ENCODE data around the gene WNT8A. TPM values are rescaled to one million over a fixed set of nuclear protein-coding genes. Genes with fewer than 3 reads are reported as not detected.

The WNT8A gene
- total RNA-seq, 1 donor from 2014 or later, result not detected

DNA sequence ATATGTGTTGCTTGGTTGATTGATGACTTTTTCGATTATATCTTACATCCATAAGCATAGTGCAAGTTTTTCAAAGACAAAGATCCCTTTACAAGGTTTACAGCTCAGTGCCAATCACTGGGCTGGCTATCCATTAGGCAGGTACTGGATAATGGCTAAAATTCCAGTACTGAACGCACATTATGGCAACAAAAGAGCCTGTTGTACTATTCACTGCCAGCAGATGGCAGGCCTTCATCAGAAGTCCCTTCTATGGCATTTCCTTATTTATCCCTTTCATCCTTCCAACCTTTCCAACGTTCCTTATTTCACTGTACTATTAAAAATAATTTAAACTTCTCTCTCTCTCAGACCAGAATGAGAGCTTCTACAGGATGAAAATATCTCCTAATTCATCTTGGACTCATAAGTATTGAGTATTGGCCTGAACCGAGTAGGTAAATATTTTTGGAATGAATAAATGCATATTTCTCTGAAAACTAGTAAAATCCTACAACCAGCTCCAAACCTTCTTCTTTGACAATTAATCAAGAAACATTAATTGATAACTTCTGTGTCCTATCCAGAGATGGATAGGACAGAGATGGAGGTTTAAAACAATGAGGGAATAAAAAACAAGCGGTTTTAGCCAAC lies 6.7 kb upstream of the WNT8A start:
- intact Hi-C loops (cut with DNase I), result no loop called here
- DNase-seq (ENCODE audit: low spot score), result no peak

GRCh38 chr5:138078006-138078643 lies 5.7 kb upstream of the WNT8A start:
- intact Hi-C loops (cut with DNase I), result loop anchor here (2.0 kb wide), 1 partner anchor 55 kb away; no protein-coding TSS in a partner anchor
- DNase-seq (ENCODE audit: low spot score), result no peak

DNA sequence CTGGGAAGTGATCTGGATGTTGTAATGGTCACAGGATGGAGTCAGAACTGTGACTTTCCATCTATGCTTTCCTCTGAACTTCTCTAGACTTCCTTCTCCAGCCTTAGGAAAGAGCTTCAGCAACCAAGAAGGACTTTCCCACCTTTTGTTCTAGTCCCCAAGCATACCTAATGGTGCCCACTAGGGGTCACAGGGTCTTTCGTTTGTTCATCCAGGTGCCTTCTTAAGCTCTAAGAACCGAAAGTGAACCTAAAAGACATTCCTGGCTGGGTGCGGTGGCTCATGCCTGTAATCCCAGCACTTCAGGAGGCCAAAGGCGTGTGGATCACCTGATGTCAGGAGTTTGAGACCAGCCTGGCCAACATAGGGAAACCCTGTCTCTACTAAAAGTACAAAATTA lies 1.8 kb upstream of the WNT8A start:
- intact Hi-C loops (cut with DNase I), result no loop called here
- no peak for DNase-seq (ENCODE audit: low spot score)

GRCh38 chr5:138091685-138092084 lies 7.9 kb downstream of the WNT8A start:
- DNase-seq (ENCODE audit: low spot score), result no peak
- intact Hi-C loops (cut with DNase I), result no loop called here

GRCh38 chr5:138092301-138092700 lies 8.5 kb downstream of the WNT8A start:
- intact Hi-C loops (cut with DNase I), result no loop called here
- no peak for DNase-seq (ENCODE audit: low spot score)

DNA sequence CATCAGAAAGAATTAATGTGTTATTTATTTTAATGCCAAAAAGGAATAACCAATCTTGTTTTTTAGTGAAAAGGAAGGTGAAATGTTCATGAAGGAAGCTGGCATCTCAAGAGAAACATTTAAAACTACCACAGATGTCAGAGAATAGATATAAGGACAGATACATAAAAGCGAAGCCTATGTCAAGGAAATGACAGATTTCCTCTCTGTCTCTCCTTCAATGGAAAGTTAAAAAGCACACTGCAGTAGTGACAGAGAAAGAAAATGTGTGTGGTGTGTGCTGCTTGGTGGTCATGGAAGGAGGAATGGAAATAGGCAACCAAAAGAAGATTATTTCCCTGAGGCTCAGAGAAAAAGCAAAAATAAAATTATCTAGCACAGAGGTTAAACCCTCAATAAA lies 9.2 kb downstream of the WNT8A start:
- intact Hi-C loops (cut with DNase I), result no loop called here

DNA sequence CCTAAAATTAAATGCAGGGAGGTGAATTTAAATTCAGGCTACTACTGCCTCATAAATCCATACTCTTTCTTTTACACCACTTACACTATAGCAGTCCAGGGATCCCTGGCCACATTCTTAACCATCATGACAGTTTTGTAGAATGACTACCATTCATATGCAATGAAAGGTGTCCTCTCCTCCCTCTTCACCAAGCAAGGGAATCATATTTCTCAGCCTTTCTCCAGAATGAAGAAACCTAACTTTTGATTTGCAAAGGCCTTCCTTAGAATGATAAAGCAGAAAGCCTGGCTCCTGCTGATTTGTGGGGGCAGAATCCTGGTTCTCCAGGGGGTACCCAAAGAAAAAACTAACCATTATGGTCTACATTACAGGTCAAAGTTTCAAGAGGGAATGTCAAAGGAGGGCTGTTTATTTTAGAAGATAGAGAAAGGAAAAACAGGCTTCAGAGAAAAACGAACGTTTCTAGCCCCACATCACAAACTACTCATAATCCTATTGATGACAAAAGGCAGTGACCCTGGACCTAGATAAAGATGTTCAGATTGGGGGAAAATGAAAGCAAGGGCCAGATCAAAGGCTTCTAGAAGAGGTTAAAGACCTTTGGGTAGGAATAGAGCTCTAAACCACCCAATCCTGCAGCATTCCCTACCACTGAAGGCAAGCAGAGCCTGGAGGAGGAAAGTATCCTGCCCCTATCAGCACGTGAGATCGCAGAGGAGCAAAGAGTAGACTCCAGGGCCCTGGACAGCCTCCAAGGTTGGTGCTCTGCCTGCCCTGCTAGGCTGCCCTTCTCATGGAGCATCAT lies 11.5 kb downstream of the WNT8A start:
- DNase-seq (ENCODE audit: low spot score), result no peak
- intact Hi-C loops (cut with DNase I), result no loop called here

More for the DNA sequence above, 9.2 kb downstream of the WNT8A start:
- no peak for DNase-seq (ENCODE audit: low spot score)

GRCh38 chr5:138096363-138096762 lies 12.5 kb downstream of the WNT8A start:
- no peak for DNase-seq (ENCODE audit: low spot score)
- intact Hi-C loops (cut with DNase I), result no loop called here

- DNase-seq (ENCODE audit: low spot score), result no peak
- intact Hi-C loops (cut with DNase I), result no loop called here
Measured at GRCh38 chr5:138096997-138097828, 13.4 kb downstream of the WNT8A start.

DNA sequence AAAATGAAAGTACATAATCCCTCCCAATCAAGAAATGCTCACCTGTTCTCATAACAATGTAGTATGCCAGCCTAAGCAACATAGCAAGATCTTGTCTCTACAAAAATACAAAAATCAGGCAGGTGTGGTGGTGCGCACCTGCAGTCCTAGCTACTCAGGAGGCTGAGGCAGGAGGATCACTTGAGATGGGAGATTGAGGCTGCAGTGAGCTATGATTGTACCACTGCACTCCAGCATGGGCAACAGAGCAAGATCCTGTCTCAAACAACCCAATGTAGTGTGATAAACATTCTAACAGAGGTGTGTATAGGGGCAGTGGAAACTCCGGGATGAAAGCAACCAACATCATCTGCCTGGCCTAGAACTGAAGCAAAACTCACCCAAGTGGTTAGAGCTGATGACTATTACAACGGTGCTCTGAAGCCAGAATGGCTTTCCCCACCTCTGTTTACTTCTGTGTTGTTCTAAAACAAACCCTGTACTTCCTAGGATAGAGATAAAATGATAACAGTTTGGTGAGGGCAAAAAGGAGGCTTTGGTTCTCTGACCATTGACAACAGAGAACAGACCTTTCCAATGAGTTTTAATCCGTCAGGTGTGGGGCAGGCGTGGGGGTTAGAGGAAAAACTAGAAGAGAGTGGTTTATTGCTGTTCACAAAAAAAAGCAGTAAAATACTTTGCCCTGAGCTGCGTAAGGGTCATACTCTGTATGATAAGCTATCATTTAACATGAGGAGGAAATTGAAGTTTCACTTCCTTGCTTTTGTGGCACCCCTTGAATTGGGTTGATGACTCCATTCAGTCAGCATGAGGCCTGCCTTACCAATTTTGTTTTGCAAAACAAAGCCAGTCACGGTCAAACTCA lies 18.9 kb downstream of the WNT8A start:
- intact Hi-C loops (cut with DNase I), result no loop called here

GRCh38 chr5:138103319-138103637 lies 19.4 kb downstream of the WNT8A start:
- DNase-seq (ENCODE audit: low spot score), result no peak
- intact Hi-C loops (cut with DNase I), result no loop called here

More for the DNA sequence above, 18.9 kb downstream of the WNT8A start:
- DNase-seq (ENCODE audit: low spot score), result no peak

DNA sequence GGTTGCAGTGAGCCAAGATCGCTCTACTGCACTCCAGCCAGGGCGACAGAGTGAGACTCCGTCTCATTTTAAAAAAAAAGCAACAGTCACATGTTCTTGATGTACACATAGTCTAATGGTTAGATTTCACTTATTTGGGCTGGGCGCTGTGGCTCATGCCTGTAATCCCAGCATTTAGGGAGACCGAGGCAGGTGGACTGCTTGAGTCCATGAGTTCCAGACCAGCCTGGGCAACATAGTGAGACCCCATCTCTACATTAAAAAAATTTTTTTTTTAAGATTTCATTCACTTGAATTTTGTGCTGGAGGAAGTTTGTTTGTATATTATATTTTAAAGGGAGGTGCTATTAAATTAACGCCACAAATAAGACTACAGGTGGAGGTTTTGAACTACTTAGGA lies 21.9 kb downstream of the WNT8A start:
- no peak for DNase-seq (ENCODE audit: low spot score)
- intact Hi-C loops (cut with DNase I), result no loop called here

DNA sequence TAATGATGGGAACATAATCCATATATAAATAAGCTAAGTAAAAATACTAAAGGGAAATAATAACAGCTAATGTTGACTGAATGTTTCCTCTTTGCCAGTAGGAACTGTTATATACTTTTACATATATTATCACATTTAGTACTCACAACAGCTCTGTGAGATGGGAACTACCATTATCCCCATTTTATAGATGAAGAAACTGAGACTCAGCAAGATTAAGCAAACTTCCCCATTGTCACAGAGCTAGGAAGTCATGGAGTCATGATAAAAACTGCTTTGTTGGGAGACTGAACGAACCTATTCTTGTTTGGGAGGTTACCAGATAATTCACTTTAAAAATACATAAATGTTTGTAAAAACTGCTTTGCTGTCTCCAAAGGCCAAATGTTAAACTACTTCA lies 23.4 kb downstream of the WNT8A start:
- no peak for DNase-seq (ENCODE audit: low spot score)
- intact Hi-C loops (cut with DNase I), result no loop called here

DNA sequence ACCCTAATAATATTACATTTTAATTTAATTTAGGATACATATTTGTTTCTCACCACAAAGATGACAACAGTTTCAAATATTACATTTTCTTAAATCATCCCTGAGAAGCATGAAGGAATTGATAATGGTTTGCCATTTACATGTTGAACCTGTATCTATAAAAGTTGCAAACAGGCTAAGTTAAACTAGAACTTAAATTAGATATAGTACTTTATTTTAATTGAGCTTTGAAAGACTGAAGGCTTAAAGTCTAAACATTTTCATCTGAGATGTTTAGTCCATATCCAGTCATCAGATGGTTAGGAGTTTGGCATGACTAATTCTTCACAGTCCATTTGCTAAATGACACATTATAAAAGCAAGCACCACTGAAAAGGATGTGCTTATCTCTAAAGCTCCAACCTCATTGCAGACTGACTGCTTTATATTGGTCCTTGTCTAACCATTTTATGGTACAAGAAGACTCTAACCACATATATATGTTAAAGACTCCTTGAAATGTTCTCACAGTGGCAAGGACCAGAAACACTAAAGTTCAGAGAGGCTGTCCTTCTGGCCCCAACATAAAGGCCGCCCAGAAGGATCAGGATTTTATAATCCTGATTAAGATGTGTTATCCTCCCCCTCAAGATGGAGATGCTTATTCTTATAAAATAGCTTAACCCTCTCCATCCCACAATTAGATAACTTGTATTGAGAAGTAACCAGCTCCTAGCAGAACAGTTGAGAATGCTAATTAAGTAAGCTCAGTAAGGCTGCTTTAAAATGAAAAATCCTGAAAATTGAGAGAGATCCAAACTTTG lies 25.8 kb downstream of the WNT8A start:
- intact Hi-C loops (cut with DNase I), result no loop called here
- no peak for DNase-seq (ENCODE audit: low spot score)

DNA sequence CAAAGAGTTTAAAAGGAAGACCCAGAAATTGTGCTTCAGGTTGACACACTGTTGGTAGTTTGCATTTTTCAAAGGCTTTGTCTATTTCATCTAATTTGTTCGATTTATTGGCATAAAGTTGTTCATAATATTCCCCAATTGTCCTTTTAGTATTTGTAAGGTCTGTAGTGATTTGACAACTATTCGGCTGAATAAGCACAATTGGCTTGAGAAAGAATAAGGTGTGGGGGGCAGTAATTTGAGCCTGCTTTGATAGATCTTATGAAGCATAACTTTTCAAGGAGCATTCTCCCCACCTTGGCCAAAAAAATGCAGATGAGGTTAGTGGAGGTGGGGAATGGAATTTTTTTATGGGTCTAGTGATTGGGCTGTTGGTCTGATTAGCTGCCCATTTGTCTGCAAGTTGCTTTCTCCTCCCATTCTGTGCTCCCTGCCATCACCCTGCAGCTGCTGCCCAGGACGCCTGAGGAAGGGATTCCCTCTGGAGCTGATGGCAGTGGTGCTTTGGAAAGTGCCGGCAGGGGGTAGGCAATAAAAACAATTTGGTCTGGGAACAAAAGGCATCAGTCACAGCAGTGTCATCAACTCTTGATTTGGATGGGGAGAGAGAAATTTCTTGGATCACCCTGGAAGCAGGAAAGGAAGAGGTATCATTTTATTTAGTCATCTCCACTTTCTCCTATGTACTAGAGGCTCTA lies 26.6 kb downstream of the WNT8A start:
- intact Hi-C loops (cut with DNase I), result no loop called here

GRCh38 chr5:138111181-138111580 lies 27.3 kb downstream of the WNT8A start:
- intact Hi-C loops (cut with DNase I), result no loop called here
- no peak for DNase-seq (ENCODE audit: low spot score)

More for the DNA sequence above, 26.6 kb downstream of the WNT8A start:
- no peak for DNase-seq (ENCODE audit: low spot score)

DNA sequence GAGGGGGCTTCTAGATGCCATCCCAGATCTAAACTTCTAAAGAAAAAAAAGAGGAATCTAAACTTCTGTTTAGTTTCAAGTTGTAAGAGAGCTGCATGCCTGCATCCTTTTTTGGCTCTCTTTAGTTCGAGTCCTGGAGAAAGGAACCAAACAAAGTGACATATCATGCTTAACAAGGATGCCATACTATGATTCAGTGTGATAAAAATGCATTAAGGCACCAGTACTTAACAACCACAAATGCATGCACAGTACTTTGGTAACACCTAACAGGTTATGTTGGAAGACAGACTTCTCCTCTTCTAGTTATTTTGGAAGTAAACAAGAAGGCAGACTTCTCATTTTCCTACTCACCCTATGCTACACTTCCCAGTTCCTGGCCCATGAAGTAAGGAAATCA lies 28.1 kb downstream of the WNT8A start:
- DNase-seq (ENCODE audit: low spot score), result no peak
- intact Hi-C loops (cut with DNase I), result no loop called here

DNA sequence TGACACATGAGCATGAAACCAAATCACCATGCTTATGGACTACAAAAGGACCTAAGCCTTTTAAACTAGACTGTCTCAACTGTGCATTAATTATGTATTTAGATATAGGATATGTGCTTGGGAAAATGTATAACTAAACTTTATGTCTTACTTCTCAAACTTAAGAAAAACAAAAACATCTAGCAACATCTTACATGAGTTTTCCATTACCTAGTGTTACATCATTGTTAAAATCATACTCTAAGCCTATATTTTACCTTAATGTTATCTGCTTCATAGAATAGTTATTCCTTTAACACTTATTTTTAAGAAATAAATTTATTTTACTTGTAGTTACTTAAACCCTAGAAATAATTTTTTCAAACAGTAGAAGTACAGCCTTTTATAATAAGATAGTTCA lies 31.4 kb downstream of the WNT8A start:
- intact Hi-C loops (cut with DNase I), result no loop called here
- DNase-seq (ENCODE audit: low spot score), result no peak
